Mesendoderm (in vitro differentiated cells): Measurements from ENCODE around the gene P3H2.

ENCODE experiments used
- DNase-seq: peaks from one replicate; pipeline ENCODE4 v3.0.0; 2013
- H2AK5ac ChIP-seq: 2 replicates; pipeline ENCODE4 v1.6.1; 2013; ENCODE audit warnings: low read length, inconsistent platforms
- H2BK120ac ChIP-seq: 2 replicates; pipeline ENCODE4 v1.6.1; 2013; ENCODE audit warnings: low read depth, mild to moderate bottlenecking, low read length, moderate library complexity, mixed read lengths
- H2BK15ac ChIP-seq: replicated peaks from 2 replicates; pipeline ENCODE4 v1.6.1; 2013; ENCODE audit warnings: low read depth, mild to moderate bottlenecking, moderate library complexity
- H2BK5ac ChIP-seq: 2 replicates; pipeline ENCODE4 v1.6.1; 2013; ENCODE audit warnings: low read length, inconsistent platforms
- H3K18ac ChIP-seq: 2 replicates; pipeline ENCODE4 v1.6.1; 2013; ENCODE audit warnings: mild to moderate bottlenecking, low read length, mixed read lengths
- H3K23ac ChIP-seq: one replicate; pipeline ENCODE4 v1.6.1; 2013; ENCODE audit warnings: low read length
- H3K27ac ChIP-seq: 2 replicates; pipeline ENCODE4 v1.5.1; 2013; ENCODE audit warnings: low read depth, mild to moderate bottlenecking, inconsistent platforms, low read length, moderate library complexity
- H3K27me3 ChIP-seq: 2 replicates; pipeline ENCODE4 v1.6.1; 2013; ENCODE audit warnings: low read length, control low read depth, mild to moderate bottlenecking, inconsistent platforms; ENCODE audit not compliant: insufficient read depth, poor library complexity
- H3K36me3 ChIP-seq: 2 replicates; pipeline ENCODE4 v1.6.1; 2013; ENCODE audit warnings: low read length, inconsistent platforms; ENCODE audit not compliant: control insufficient read depth, insufficient read depth
- H3K4ac ChIP-seq: one replicate; pipeline ENCODE4 v1.6.1; 2013; ENCODE audit warnings: low read depth, mild to moderate bottlenecking, low read length, moderate library complexity
- H3K4me1 ChIP-seq: 2 replicates; pipeline ENCODE4 v1.6.1; 2013; ENCODE audit warnings: low read depth, low read length, inconsistent platforms; ENCODE audit not compliant: control insufficient read depth
- H3K4me2 ChIP-seq: 2 replicates; pipeline ENCODE4 v1.6.1; 2013; ENCODE audit warnings: low read length
- H3K4me3 ChIP-seq: 2 replicates; pipeline ENCODE4 v1.5.1; 2013; ENCODE audit warnings: mild to moderate bottlenecking, low read length
- H3K56ac ChIP-seq: one replicate; pipeline ENCODE4 v1.6.1; 2013; ENCODE audit warnings: low read length
- H3K79me1 ChIP-seq: 2 replicates; pipeline ENCODE4 v1.6.1; 2013; ENCODE audit warnings: low read length, inconsistent platforms
- H3K79me2 ChIP-seq: 2 replicates; pipeline ENCODE4 v1.6.1; 2013; ENCODE audit warnings: mild to moderate bottlenecking, low read length; ENCODE audit not compliant: control insufficient read depth, insufficient read depth
- H3K9ac ChIP-seq: 2 replicates; pipeline ENCODE4 v1.6.1; 2013; ENCODE audit warnings: low read length, inconsistent platforms
- H4K5ac ChIP-seq: one replicate; pipeline ENCODE4 v1.6.1; 2013; ENCODE audit warnings: low read length
- H4K8ac ChIP-seq: one replicate; pipeline ENCODE4 v1.6.1; 2013; ENCODE audit warnings: low read depth, mild to moderate bottlenecking, control low read depth, low read length, moderate library complexity
- WGBS: extraction: QIAGEN DNeasy Blood & Tissue Kit; methylation state at CpG from one replicate; pipeline ENCODE4 v1.1.7; 2013; ENCODE audit warnings: low lambda C conversion rate, missing lambda C conversion rate; ENCODE audit not compliant: insufficient coverage; ENCODE audit errors: extremely low coverage; 5-methylcytosine and 5-hydroxymethylcytosine counted together

Gene P3H2

DNA sequence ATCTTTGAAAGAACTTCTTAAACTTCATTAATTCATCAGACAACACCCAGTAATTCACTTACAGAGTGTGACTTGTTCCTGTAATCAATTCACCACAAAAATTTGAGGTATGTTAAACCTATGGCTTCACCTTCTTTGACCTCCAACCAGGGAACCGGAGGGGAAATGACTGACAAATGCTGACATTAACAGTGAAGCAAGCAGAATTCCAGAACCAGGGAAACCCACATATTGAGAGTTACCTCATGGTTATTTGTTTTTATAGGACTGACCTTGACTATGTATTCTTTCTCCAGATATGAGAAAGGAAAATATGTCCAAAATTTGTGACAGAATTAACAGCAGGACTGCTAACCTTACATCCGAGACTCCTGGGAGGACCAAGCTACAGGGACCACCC, 2.7 kb downstream of the P3H2 start:
- Histone ChIP-seq H3K4me2 (peak overlapping the region; percentile 39), H3K27me3 (no peaks in the 10 kb centered on the region), H2AK5ac (no peak overlapping the region), H3K79me2 (peaks cover 45% of the 10 kb centered on the region), H2BK5ac (no peak overlapping the region), H2BK15ac (no peak overlapping the region), H4K8ac (no peak overlapping the region), H3K4me1 (peaks cover 12% of the 10 kb centered on the region), H3K79me1 (peaks cover 2% of the 10 kb centered on the region), H3K4ac (no peak overlapping the region), H3K27ac (no peak overlapping the region), H3K9ac (peak overlapping the region; percentile 63), H3K4me3 (peak overlapping the region; percentile 57), H2BK120ac (no peak overlapping the region), H3K23ac (no peak overlapping the region), H3K36me3 (no peaks in the 10 kb centered on the region), H3K56ac (peak overlapping the region; percentile 77), H3K18ac (peak overlapping the region; percentile 76), H4K5ac (no peak overlapping the region)
- no CpG with 5 or more reads among the region's 2 CpGs for WGBS
- DNase-seq, result peak; percentile 77

DNA sequence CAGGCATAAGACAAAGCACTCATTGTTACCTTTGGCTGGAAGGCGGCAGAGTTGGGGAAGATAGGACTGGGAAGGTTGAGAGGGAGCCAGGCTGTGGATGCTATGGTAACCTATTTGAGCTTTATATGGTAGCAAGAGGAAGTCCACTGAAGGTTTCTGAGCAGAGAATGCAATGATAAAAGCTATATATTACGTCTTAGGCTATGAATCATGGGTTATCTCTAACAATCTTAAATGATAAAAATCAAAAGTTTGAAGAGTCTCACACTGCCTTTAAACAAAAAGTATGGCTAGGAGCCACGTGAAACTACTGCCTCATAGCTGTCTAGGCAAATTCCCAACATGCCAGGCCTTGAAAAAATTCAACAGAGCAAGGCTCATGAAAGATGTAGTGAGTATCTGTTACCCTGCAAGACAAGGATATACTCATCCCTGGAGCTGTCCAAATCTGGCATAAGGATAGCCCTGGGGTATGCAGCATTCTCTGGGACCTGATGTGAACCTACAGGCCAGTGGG, 4.1 kb downstream of the P3H2 start:
- Histone ChIP-seq H2AK5ac (no peak overlapping the region), H4K8ac (no peak overlapping the region), H3K4ac (no peak overlapping the region), H3K27ac (no peak overlapping the region), H3K4me1 (peaks cover 6% of the 10 kb centered on the region), H2BK5ac (no peak overlapping the region), H2BK120ac (no peak overlapping the region), H3K4me2 (no peak overlapping the region), H3K56ac (peak overlapping the region; percentile 49), H3K79me2 (peaks cover 56% of the 10 kb centered on the region), H3K23ac (no peak overlapping the region), H3K4me3 (no peak overlapping the region), H3K36me3 (no peaks in the 10 kb centered on the region), H2BK15ac (no peak overlapping the region), H3K79me1 (peaks cover 6% of the 10 kb centered on the region), H4K5ac (no peak overlapping the region), H3K18ac (no peak overlapping the region), H3K9ac (peak overlapping the region; percentile 8), H3K27me3 (no peaks in the 10 kb centered on the region)
- peak; percentile 52 for DNase-seq
- WGBS, result no CpG with 5 or more reads among the region's 3 CpGs

DNA sequence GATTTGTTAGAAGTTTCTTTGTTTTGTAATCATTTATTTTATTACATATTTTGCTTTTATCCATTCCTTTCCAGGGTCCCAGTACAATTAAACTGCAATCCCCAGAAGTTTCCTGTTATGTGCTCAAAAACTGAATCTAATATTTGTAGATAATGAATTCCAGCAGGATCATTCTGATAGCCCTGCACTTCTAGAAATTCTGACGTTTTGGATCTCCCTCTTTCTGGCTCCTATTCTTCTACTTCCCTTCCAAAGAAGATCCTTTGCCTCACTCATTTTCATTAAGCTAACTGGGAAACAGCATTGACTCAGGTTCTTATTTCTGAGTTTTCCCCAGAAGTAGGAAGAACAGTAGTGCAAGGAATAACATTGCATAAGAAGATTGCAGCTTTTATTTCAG, 9.9 kb downstream of the P3H2 start:
- H3K18ac ChIP-seq, result no peak overlapping the region
- H3K79me2 ChIP-seq, result peaks cover 35% of the 10 kb centered on the region
- H3K4ac ChIP-seq, result no peak overlapping the region
- H2BK120ac ChIP-seq, result no peak overlapping the region
- no peaks in the 10 kb centered on the region for H3K36me3 ChIP-seq
- no peak overlapping the region for H3K27ac ChIP-seq
- no peak overlapping the region for H4K5ac ChIP-seq
- no peak overlapping the region for H3K23ac ChIP-seq
- no peak overlapping the region for H2BK5ac ChIP-seq
- no CpG with 5 or more reads among the region's 1 CpG for WGBS
- H3K4me3 ChIP-seq, result no peak overlapping the region
- H3K79me1 ChIP-seq, result peaks cover 5% of the 10 kb centered on the region
- no peak overlapping the region for H2BK15ac ChIP-seq
- no peaks in the 10 kb centered on the region for H3K4me1 ChIP-seq
- no peak for DNase-seq
- H3K9ac ChIP-seq, result no peak overlapping the region
- H3K56ac ChIP-seq, result no peak overlapping the region
- no peak overlapping the region for H3K4me2 ChIP-seq
- no peak overlapping the region for H2AK5ac ChIP-seq
- H4K8ac ChIP-seq, result no peak overlapping the region
- H3K27me3 ChIP-seq, result no peaks in the 10 kb centered on the region

DNA sequence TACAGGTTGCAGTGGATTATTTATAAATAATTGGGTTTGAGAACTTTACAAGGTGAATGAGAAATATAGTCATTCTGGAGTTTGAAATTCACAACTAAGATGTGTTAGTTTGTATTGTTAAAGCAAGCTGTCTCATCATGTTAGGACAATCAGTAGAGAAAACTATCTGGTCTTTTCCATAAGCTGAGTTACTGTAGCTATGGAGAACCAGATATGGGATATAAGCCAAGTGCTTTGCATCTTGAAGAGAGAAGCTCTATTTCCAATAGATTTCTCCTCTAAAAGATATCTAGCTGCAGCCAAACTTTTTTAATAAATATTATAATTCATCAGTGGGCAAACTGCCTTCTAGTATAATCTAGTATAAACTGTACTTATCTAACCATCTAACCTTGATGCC, 11.3 kb downstream of the P3H2 start:
- H2BK15ac ChIP-seq, result no peak overlapping the region

DNA sequence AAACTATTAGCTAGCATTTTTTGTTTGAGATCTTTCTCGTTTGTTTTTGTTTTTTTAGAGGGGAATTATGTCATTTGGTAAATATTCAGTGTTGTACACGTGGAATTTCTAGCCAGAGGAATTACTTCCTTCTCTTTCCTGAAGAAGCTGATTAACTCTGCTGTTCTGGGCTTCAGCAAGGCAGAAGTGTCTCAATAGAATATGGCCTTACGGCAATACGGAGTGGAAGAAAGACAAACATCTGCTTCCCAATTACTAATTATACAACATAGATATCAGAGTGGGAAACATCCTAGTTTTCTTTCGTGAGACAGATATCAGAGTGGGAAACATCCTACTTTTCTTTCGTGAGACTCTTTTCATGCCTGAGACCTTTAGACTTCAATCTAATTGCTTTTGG, 11.9 kb downstream of the P3H2 start:
- Histone ChIP-seq H3K9ac (no peak overlapping the region), H3K36me3 (no peaks in the 10 kb centered on the region), H3K27ac (no peak overlapping the region), H4K8ac (no peak overlapping the region), H3K18ac (no peak overlapping the region), H3K79me1 (peaks cover 5% of the 10 kb centered on the region), H3K79me2 (peaks cover 31% of the 10 kb centered on the region), H4K5ac (no peak overlapping the region), H2BK5ac (no peak overlapping the region), H2AK5ac (no peak overlapping the region), H3K56ac (no peak overlapping the region), H3K4me1 (no peaks in the 10 kb centered on the region), H3K23ac (no peak overlapping the region), H3K4me2 (no peak overlapping the region), H3K4me3 (no peak overlapping the region), H2BK120ac (no peak overlapping the region), H3K4ac (no peak overlapping the region), H2BK15ac (no peak overlapping the region), H3K27me3 (no peaks in the 10 kb centered on the region)
- no CpG with 5 or more reads among the region's 6 CpGs for WGBS
- DNase-seq, result no peak

More for the DNA sequence above, 11.3 kb downstream of the P3H2 start:
- Histone ChIP-seq H3K27me3 (no peaks in the 10 kb centered on the region), H3K4me1 (no peaks in the 10 kb centered on the region), H2BK120ac (no peak overlapping the region), H3K4me3 (no peak overlapping the region), H3K27ac (no peak overlapping the region), H2AK5ac (no peak overlapping the region), H4K5ac (no peak overlapping the region), H2BK5ac (no peak overlapping the region), H3K56ac (no peak overlapping the region), H4K8ac (no peak overlapping the region), H3K23ac (no peak overlapping the region), H3K79me2 (peaks cover 33% of the 10 kb centered on the region), H3K4me2 (no peak overlapping the region), H3K4ac (no peak overlapping the region), H3K9ac (no peak overlapping the region), H3K79me1 (peaks cover 5% of the 10 kb centered on the region), H3K36me3 (no peaks in the 10 kb centered on the region), H3K18ac (no peak overlapping the region)
- DNase-seq, result no peak

DNA sequence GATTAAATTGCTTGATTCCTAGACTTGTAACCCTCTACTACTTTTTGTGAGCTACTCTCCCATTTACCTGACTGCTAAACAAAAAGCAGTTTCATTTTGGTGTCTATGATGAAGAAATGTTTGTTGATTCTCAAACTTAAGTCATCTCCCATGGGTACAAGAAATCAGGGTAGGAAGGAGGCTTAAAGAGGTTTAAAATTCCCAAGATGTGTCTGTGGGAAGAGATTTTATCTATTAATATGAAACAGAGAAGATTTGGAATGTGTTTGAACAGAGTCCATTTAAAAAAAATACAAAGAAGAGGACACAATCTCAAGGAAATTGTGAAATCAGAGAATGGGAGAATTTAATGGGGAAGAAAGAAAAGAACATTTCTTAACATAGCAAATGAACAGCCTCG, 14.8 kb downstream of the P3H2 start:
- no peak overlapping the region for H3K4me2 ChIP-seq
- WGBS, result no CpG with 5 or more reads among the region's 1 CpG
- no peak overlapping the region for H3K4ac ChIP-seq
- H3K36me3 ChIP-seq, result no peaks in the 10 kb centered on the region
- H3K79me2 ChIP-seq, result peaks cover 16% of the 10 kb centered on the region
- H2AK5ac ChIP-seq, result no peak overlapping the region
- H4K5ac ChIP-seq, result no peak overlapping the region
- H2BK15ac ChIP-seq, result no peak overlapping the region
- H3K56ac ChIP-seq, result no peak overlapping the region
- DNase-seq, result no peak
- H2BK120ac ChIP-seq, result no peak overlapping the region
- H3K4me3 ChIP-seq, result no peak overlapping the region
- no peak overlapping the region for H3K18ac ChIP-seq
- no peaks in the 10 kb centered on the region for H3K79me1 ChIP-seq
- H4K8ac ChIP-seq, result no peak overlapping the region
- no peak overlapping the region for H3K27ac ChIP-seq
- H2BK5ac ChIP-seq, result no peak overlapping the region
- no peaks in the 10 kb centered on the region for H3K27me3 ChIP-seq
- H3K4me1 ChIP-seq, result no peaks in the 10 kb centered on the region
- no peak overlapping the region for H3K23ac ChIP-seq
- no peak overlapping the region for H3K9ac ChIP-seq
